Urothelium cell line (cell line): Measurements from ENCODE around the gene NRGN.
"Not testable (repeated sequence)": the region's sequence is repeated elsewhere in the genome, so short reads cannot be mapped to it uniquely, and the experiment has no call there.

Experiments
- DNase-seq: peaks from one replicate; pipeline ENCODE4 v3.0.0; 2011; ENCODE audit warnings: low spot score, mixed read lengths
- FAIRE-seq: peaks from 2 replicates; lab custom pipeline; 2011; peaks lifted over from hg19 to GRCh38; lab: Jason Lieb, UNC

Gene NRGN

GRCh38 chr11:124756033-124756752 lies 16.5 kb downstream of the NRGN start:
- FAIRE-seq (no peak), DNase-seq (no peak)

GRCh38 chr11:124756753-124757227 lies 17.0 kb downstream of the NRGN start:
- FAIRE-seq, result no peak

DNA sequence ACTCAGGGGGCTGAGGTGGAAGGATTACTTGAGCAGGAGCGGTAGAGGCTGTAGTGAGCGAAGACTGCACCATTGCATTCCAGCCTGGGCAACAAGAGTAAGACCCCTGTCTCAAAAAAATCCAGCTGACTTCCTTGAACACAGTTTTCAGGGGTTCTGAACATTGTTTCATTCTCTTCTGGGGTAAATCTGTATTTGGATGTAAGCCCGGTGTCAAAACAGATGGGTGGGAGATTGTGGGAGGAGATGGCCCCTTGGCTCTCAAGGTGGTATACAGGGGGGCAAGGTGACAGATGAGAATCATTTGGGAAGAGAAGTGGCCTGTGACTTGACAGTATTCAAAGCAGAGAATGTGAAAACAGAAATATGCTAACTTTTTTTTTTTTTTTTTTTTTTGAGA lies 17.6 kb downstream of the NRGN start:
- DNase-seq (no peak), FAIRE-seq (no peak)

More at GRCh38 chr11:124756753-124757227, 17.0 kb downstream of the NRGN start:
- DNase-seq, result no peak

DNA sequence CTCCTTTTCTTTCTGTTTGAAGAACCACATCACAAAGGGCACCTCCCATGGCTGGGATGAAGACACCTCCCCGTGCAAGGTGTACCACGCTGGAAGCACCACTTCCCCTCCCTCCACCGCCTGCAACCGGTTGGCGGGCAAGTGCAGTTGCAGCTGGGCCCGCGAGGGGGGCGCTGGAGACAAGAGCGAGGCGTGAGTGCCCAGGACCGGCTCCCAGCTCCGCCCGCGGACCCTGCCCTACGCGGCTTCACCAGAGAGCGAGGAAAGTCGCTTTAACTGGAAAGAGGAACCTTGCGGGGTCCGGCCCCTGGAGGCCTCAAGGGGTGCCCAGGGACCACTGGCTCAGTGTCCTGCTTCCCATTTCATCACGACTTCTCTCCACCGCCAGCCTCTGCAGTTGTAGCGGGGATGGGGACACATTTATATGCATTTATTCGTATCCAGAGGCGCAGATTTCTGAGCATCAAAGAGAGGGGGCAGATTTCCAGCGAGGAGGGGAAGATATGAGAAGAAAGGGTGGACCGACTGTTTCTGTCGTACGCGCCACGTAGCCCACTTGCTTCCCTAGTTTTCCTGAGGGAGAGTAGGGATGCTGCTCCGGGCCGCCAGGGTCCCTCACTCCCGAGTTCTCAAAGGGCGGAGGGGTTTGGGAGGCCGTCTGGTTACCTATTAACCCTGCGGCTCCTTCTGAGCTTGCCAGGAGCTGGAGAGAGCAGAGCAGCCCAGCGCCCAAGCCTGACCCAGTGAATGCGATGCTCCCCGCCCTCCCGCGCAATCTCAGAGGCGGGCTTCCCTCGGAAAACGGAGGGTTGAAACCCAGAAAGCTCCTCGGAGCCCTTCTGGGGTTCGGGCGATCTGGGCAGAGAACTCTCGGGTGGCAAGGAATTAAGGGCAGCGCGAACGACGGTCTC lies 18.9 kb downstream of the NRGN start:
- FAIRE-seq (no peak), DNase-seq (no peak)

GRCh38 chr11:124759266-124760204 lies 19.8 kb downstream of the NRGN start:
- FAIRE-seq (no peak), DNase-seq (no peak)

DNA sequence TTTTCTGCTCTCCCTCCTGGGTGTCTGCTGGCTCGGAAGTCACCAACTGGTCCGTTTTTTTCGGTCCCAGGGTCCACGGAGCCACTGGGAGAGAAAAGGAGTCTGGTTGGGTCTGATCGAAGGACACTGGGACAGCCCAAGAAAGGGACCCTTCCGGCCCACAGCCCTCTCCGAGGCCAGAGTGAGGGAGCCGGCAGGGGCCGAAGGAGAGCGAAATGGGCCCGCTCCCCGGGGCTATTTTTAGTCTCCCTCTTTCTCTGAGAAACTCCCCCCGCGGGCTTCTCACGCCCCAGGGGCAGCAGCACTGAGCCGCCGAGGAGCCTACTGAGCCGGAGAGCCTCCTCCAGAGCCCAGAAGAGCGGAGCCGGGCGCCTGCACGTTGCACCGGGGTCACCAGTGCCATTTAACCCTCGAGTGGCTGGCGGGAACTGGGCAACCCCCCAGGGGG lies 20.5 kb downstream of the NRGN start:
- no peak for FAIRE-seq
- DNase-seq, result no peak

- DNase-seq (no peak), FAIRE-seq (no peak)
These were observed 21.1 kb downstream of the NRGN start for GRCh38 chr11:124760806-124761205.

GRCh38 chr11:124761301-124762104 lies 21.8 kb downstream of the NRGN start:
- no peak for DNase-seq
- FAIRE-seq, result no peak

- FAIRE-seq (no peak), DNase-seq (no peak)
These were observed 22.4 kb downstream of the NRGN start, which contains the start of gene ESAM for GRCh38 chr11:124762105-124762623. Gene ESAM, minus strand, starts transcription at chr11:124762290. Its CDS starts 136 bp downstream, at chr11:124762154.

DNA sequence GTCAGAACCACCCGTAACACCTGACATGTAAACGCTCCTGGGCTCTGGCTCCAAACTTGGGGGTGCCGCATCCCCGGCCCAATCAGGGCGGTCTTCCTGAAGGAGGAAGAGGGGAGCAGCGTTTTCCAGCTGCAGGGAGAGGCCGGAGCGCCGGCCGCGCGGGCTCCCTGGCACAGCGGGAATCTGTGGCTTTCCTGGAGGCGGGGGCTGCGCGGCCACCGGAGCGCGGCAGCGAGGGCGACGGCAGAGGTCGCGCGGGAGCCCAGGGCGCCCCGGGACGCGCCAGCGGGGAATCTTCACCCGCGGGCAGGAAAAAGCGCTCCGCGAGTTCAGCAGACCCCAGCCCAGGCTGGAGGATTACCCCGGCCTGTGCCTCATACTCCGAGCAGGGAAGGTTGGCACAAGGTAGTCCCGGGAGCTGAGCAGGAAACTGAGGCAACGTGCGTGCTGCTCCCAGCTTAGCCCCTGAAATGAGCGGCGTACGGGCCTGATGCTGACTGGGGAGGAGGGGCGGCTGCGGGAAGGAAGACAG lies 22.9 kb downstream of the NRGN start:
- DNase-seq, result no peak
- no peak for FAIRE-seq

- no peak for FAIRE-seq
- DNase-seq, result peak; percentile 56
These were observed 23.6 kb downstream of the NRGN start for GRCh38 chr11:124763156-124763947.

GRCh38 chr11:124766156-124766555 lies 26.4 kb downstream of the NRGN start:
- DNase-seq, result no peak
- FAIRE-seq, result no peak

GRCh38 chr11:124768914-124769313 lies 29.2 kb downstream of the NRGN start:
- no peak for DNase-seq
- no peak for FAIRE-seq

- DNase-seq (no peak), FAIRE-seq (no peak)
These were observed 30.3 kb downstream of the NRGN start for GRCh38 chr11:124769806-124770774.

DNA sequence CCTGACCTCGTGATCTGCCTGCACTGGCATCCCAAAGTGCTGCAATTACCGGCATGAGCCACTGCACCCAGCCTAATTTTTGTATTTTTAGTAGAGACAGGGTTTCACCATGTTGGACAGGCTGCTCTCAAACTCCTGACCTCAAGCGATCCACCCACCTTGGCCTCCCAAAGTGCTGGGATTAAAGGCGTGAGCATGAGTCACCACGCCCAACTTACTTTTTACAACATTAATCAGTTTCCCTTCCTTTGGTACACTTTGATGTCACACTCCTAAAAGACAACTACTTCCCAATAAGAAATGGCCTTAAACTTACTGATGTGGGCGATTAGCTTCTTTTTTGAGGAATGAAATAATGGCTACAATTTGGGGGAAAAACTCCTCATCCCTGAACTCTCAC lies 31.2 kb downstream of the NRGN start:
- DNase-seq, FAIRE-seq: not testable (repeated sequence)

GRCh38 chr11:124776865-124777645 lies 37.3 kb downstream of the NRGN start:
- DNase-seq (no peak), FAIRE-seq (no peak)
